Urothelium cell line (cell line): ENCODE results near the gene EXOC6.

Experiments
- DNase-seq: peaks from one replicate; pipeline ENCODE4 v3.0.0; 2011; ENCODE audit warnings: low spot score, mixed read lengths
- FAIRE-seq: peaks from 2 replicates; lab custom pipeline; 2011; peaks lifted over from hg19 to GRCh38; lab: Jason Lieb, UNC

The EXOC6 gene

GRCh38 chr10:92848441-92849233 is at the start of gene EXOC6:
Gene EXOC6, plus strand, starts transcription at chr10:92848520. Its CDS starts 14 bp downstream, at chr10:92848534.
- DNase-seq (peak; percentile 89), FAIRE-seq (no peak)

GRCh38 chr10:92799568-92799967 is 48.8 kb upstream of the EXOC6 start:
- FAIRE-seq (no peak), DNase-seq (no peak)

GRCh38 chr10:92800134-92800733 is 48.1 kb upstream of the EXOC6 start:
- no peak for FAIRE-seq

GRCh38 chr10:92801978-92802872 is 46.1 kb upstream of the EXOC6 start:
- peak; percentile 23 for FAIRE-seq

More at GRCh38 chr10:92800134-92800733, 48.1 kb upstream of the EXOC6 start:
- DNase-seq, result no peak

GRCh38 chr10:92809840-92810239 is 38.5 kb upstream of the EXOC6 start:
- DNase-seq (no peak), FAIRE-seq (no peak)

More at GRCh38 chr10:92801978-92802872, 46.1 kb upstream of the EXOC6 start:
- no peak for DNase-seq

GRCh38 chr10:92810934-92811532 is 37.3 kb upstream of the EXOC6 start:
- FAIRE-seq (no peak), DNase-seq (no peak)

GRCh38 chr10:92811986-92812385 is 36.3 kb upstream of the EXOC6 start:
- FAIRE-seq (no peak), DNase-seq (no peak)

- FAIRE-seq (no peak), DNase-seq (no peak)
These were observed 34.3 kb upstream of the EXOC6 start for GRCh38 chr10:92813979-92814378.

- DNase-seq, result no peak
- FAIRE-seq, result no peak
These were observed 33.5 kb upstream of the EXOC6 start for GRCh38 chr10:92814790-92815189.

GRCh38 chr10:92816091-92816531 is 32.2 kb upstream of the EXOC6 start:
- DNase-seq (no peak), FAIRE-seq (peak; percentile 50)

- peak; percentile 51 for DNase-seq
- FAIRE-seq, result no peak
These were observed 26.2 kb upstream of the EXOC6 start for GRCh38 chr10:92822060-92822634.

GRCh38 chr10:92822964-92823363 is 25.4 kb upstream of the EXOC6 start:
- FAIRE-seq (no peak), DNase-seq (no peak)

- FAIRE-seq (no peak), DNase-seq (no peak)
These were observed 22.3 kb upstream of the EXOC6 start for GRCh38 chr10:92826061-92826460.

- FAIRE-seq (no peak), DNase-seq (no peak)
These were observed 21.8 kb upstream of the EXOC6 start for GRCh38 chr10:92826504-92826903.

GRCh38 chr10:92829042-92829785 is 19.1 kb upstream of the EXOC6 start:
- DNase-seq (no peak), FAIRE-seq (no peak)

GRCh38 chr10:92829786-92830377 is 18.4 kb upstream of the EXOC6 start:
- FAIRE-seq (no peak), DNase-seq (no peak)

GRCh38 chr10:92830478-92831389 is 17.6 kb upstream of the EXOC6 start:
- no peak for FAIRE-seq
- no peak for DNase-seq

GRCh38 chr10:92832121-92832520 is 16.2 kb upstream of the EXOC6 start:
- FAIRE-seq, result no peak
- no peak for DNase-seq
